GM12874 (cell line): Measurements from ENCODE around the gene CDH23.
A peak's percentile ranks its signal among the peaks of the same experiment; 100 is the strongest.

Source experiments
- TF ChIP-seq, protein P1 (sequence below): IDR thresholded peaks from 2 replicates; pipeline ENCODE4 v1.5.1; 2011; ENCODE audit warnings: low read depth, mild to moderate bottlenecking, control low read depth, low read length, moderate library complexity; ENCODE audit not compliant: insufficient read depth

Gene CDH23

DNA sequence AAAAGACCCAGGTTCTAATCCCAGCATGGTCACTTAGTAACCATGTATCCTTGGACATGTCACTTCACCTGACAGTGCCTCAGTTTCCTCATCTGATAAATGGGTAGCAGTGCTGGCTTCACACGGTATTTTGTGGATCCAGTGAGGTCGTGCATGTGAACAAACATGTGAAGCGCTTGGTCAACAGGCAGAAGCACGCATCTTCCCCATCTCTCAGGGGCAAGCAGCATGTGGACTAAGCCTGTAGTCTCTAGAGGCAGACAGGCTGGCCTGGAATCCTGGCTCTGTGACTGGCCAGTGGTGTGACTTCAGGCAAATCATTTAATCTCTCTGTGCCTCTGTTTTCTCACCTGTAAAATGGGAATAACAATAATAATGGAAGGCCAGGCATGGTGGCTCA lies 207.0 kb downstream of the CDH23 start:
- TF ChIP-seq, protein P1, sequence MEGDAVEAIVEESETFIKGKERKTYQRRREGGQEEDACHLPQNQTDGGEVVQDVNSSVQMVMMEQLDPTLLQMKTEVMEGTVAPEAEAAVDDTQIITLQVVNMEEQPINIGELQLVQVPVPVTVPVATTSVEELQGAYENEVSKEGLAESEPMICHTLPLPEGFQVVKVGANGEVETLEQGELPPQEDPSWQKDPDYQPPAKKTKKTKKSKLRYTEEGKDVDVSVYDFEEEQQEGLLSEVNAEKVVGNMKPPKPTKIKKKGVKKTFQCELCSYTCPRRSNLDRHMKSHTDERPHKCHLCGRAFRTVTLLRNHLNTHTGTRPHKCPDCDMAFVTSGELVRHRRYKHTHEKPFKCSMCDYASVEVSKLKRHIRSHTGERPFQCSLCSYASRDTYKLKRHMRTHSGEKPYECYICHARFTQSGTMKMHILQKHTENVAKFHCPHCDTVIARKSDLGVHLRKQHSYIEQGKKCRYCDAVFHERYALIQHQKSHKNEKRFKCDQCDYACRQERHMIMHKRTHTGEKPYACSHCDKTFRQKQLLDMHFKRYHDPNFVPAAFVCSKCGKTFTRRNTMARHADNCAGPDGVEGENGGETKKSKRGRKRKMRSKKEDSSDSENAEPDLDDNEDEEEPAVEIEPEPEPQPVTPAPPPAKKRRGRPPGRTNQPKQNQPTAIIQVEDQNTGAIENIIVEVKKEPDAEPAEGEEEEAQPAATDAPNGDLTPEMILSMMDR = no peak

DNA sequence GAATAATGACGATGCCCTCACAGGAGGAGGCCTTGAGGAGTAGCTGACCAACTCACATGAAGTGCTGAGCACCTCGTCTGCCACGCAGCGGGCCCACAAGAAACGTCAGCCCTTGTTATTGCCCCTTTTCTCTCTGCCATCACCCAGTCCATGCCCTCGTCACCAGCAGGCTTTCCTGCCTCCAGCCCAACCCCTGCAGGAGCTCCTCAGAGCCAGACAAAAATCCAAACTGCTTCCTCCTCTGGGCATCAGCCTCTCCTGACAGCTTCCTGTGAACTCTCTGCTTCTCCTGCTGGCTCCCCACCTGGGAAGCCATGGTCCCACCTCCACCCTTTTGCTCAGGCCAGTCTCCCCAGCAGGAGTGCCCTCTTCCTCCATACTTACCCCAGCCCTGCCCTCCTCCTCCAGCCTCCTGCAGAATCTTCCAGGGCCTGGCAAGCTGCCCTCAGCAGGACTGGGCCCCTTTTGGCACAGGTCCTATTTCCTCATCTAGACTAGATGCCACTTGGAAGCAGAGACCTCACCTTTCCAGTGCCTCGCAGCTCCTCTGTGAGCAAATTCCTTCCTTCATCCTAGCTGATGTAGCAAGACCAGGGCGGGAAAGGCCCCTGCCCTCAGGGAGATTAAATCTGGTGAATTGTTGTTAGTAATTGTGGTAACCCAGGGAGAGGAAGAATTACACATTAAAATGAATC lies 207.8 kb downstream of the CDH23 start:
- TF ChIP-seq, protein P1 = no peak

DNA sequence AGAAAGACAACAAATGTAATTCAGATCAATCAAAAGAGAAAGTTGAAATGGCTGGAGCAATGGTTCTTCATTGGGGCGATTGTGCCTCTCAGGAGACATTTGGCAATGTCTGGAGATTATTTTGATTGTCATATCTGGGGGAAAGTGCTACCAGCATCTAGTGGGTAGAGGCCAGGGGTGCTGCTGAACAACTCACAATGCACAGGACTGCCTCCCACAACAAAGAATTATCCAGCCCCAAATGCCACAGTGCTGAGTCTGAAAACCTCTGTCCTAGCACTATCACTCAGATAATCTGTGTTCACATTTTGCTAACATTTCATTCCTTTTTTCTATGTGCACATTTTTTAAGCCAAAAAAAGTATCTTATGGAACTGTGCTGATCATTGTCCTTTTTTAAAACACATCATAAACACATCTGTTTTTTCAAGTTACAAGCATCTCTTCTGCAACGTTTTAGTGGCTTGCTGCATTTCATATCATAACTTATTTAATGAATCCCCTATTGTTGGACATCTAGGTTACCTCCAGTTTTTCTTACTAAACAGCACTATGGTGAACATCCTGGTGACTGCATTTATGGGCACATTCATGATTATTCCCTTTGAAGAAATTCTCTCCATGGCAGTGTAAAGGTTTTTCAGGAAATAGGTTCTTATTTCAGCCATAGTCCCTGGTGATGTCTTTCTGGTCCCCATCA lies 208.7 kb downstream of the CDH23 start:
- TF ChIP-seq, protein P1 = no peak

DNA sequence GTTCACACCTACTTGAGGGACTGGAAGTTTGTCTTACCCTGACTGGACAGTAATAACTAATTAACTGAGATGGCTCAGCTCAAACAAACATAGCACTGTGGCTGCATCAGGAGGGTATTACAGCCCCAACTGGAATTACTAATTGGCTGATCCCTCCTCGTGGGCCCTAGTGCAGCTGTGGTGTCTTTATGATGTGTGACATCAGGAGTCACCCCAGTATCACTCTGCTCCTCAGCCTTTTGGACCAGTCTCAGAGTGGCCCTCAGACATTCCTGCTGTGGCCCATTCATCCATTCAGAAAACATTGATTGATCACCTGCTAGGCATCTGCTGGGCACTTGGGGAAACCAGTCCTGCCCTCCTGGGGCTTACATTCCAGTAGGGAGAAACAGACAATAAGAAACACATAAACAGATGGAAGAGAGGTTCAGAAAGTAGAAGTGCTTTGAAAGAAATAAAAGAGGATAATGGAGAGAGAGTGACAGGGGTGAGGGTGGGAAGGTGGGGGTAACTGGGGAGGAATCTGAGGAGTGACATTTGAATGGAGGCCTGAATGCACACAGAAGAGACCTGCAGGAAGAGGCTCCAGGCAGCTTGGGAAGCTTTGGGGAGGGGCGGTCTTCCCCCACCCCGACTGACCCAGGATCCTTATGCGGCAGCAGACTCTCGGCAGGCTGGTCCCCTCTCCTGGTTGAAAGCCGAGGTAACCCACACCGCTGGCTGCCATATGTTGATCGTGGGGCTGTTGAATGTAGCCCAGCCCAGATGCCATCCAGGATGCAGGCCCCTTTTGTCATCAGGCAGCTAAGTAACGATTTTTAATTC lies 209.7 kb downstream of the CDH23 start:
- TF ChIP-seq, protein P1 = no peak

DNA sequence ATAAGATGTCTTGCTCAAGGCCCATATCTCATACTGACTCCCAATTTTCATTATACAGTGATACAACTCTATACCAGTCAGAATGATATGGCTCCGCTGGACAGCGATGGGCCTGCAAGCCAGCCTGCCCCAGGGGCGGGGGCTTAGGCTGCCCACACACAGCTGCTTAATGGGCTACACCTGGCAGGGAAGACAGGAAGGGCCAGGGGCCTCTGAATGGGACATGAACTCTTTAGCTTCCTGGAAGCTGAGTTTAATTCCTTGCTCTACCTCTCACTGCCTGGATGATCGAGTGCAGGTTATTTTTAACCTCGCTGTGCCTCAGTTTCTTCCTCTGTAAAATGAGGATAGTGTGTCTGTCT lies 210.3 kb downstream of the CDH23 start:
- TF ChIP-seq, protein P1 = no peak

DNA sequence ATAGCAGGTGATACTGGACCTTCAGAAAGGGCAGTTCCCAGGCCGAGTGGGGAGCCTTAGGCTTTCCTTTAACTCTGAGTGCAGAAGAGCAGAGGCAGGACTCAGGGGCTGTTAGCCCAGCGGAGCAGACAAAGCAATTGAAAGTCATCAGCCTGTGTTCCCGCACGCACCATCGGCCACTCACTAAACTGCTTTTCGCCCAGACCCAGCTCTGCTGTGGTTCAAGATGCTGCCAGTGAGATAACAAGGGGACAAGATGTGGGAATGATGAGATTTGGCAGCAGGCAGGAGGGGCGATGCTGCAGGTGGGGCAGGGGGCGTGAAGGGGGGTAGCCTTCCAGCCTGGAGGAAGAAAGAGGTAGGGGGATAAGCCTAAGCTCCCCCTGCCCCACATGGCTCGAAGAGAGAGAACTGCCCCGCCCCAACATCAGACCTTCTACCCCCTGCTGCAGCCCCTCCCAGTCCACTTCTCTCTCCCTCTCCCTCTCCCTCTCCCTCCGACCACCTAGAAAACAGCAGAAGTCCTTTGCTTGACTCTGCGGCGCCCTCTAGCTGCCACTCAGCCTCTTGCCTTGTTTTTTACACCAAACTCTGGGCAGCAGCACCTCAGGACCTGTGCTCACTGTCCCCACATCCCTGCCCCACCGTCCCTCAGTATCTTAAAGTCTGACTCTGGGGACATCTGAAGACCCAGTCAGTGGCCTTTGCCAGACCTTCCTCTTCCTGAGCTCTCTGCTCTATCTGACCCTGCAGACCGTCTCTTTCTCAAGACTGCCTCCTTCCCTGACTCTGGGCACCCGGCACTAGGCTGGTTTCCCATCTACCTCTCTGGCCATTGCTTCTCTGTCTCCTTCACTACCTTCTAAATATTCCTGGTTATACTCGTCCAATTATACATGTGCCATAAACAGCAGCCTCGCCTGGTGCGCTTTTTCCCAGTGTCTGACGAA lies 212.4 kb downstream of the CDH23 start:
- TF ChIP-seq, protein P1 = peak; percentile 91
